Spinal cord (tissue), 10 donors: ENCODE results near the gene CIT. TPM values are rescaled to one million over a fixed set of nuclear protein-coding genes. Genes with fewer than 3 reads are reported as not detected.
"Not testable (repeated sequence)": the region's sequence is repeated elsewhere in the genome, so short reads cannot be mapped to it uniquely, and the experiment has no call there.

Source experiments
- DNase-seq, 6 donors: peaks; one replicate each; pipeline versions ENCODE4 v3.0.0 to v3.0.0-alpha.2; 2013 to 2015; ENCODE audit warnings: low spot score in 6 of 6, low read depth in 4 of 6
- H3K27ac ChIP-seq: one replicate; pipeline ENCODE4 v1.5.1; 2013; ENCODE audit warnings: low read depth, low read length, control low read depth
- H3K27me3 ChIP-seq: one replicate; pipeline ENCODE4 v1.6.1; 2013; ENCODE audit warnings: low read length; ENCODE audit not compliant: control insufficient read depth, insufficient read depth
- H3K36me3 ChIP-seq: one replicate; pipeline ENCODE4 v1.6.1; 2013; ENCODE audit warnings: low read length; ENCODE audit not compliant: control insufficient read depth, insufficient read depth
- H3K4me1 ChIP-seq: one replicate; pipeline ENCODE4 v1.6.1; 2013; ENCODE audit warnings: low read length; ENCODE audit not compliant: control insufficient read depth, insufficient read depth
- H3K4me3 ChIP-seq: one replicate; pipeline ENCODE4 v1.5.1; 2013; ENCODE audit warnings: low read depth, low read length, control low read depth
- H3K9me3 ChIP-seq: one replicate; pipeline ENCODE4 v1.6.1; 2013; ENCODE audit warnings: low read length; ENCODE audit not compliant: control insufficient read depth, insufficient read depth
- WGBS: methylation state at CpG from one replicate; pipeline ENCODE4 v1.1.5; 2013; ENCODE audit warnings: missing lambda C conversion rate; ENCODE audit not compliant: insufficient coverage; 5-methylcytosine and 5-hydroxymethylcytosine counted together
- polyA plus RNA-seq, 2 donors: library from polyadenylated mRNA; unstranded; fragments of 120-200 nt; gene quantifications; one replicate each; pipeline ENCODE4 v1.2.1, GENCODE V29; 2013; ENCODE audit not compliant: insufficient read length in 2 of 2
- total RNA-seq, 2 donors: library from RNA; depleted of rRNA in 1 of 2; stranded (reverse); fragments of 120-200 nt in 1 of 2; fragments of >200 nt in 1 of 2; gene quantifications; one replicate each; pipeline versions ENCODE4 v1.2.3 to v1.2.4, GENCODE V29; 2013 to 2014
- donor health status: healthy.

The CIT gene
- total and polyA plus RNA-seq, 4 donors: 28.5 to 54.5 (median 45.8) TPM

DNA sequence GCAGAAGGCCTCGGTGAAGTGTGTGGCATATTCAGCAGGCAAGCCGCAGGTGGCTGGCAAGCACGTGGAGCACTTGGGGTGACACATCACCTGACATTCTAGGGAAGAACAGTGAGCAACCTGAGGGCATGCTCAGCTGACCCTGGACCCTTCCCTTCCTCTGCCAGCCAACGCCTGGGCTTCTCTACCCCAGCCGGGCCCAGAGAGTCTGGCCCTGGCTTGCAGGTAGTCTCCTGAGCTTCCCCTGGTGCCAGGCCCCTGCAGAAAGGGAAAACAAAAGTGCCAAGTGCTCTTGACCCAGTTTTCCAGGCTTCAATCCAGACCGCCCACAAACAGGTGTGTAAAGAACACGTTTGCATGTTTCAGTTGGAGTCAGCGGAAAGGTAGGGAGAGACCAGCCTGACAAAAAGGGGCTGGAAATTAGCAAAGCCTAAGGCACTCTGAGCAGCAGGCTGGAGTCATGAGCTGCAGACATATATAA is 163.5 kb downstream of the CIT start:
- Histone ChIP-seq H3K27me3 (no peaks in the 10 kb centered on the region), H3K4me1 (no peaks in the 10 kb centered on the region), H3K27ac (no peak overlapping the region), H3K36me3 (peaks cover 53% of the 10 kb centered on the region), H3K9me3 (no peaks in the 10 kb centered on the region), H3K4me3 (no peak overlapping the region)
- DNase-seq: no peak
- WGBS: 97% methylated on average over 7 of the region's 8 CpGs

DNA sequence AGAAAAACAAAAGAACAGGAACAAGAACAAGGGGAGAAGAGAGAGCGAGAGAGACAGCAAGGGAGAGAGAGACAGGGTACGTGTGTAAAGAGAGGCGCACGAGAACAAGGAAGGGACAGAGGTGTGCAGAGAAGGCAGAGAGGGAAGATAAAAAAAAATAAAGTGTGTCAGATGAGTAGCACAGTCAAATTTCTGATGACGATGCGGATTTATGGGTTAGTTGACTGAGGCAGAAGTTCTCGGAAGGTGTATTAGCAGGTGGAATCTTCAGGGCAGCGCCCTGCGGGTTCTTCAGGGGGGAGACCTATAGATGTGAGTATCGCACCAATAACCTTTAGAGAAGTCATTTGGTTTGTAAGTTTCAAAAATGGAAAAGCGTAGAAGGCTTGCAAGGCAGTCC is 164.4 kb downstream of the CIT start:
- Histone ChIP-seq H3K4me3 (no peak overlapping the region), H3K27ac (no peak overlapping the region), H3K9me3 (no peaks in the 10 kb centered on the region), H3K27me3 (no peaks in the 10 kb centered on the region), H3K4me1 (no peaks in the 10 kb centered on the region), H3K36me3 (peaks cover 51% of the 10 kb centered on the region)
- WGBS: 99% methylated on average over 11 of the region's 11 CpGs
- no peak for DNase-seq

DNA sequence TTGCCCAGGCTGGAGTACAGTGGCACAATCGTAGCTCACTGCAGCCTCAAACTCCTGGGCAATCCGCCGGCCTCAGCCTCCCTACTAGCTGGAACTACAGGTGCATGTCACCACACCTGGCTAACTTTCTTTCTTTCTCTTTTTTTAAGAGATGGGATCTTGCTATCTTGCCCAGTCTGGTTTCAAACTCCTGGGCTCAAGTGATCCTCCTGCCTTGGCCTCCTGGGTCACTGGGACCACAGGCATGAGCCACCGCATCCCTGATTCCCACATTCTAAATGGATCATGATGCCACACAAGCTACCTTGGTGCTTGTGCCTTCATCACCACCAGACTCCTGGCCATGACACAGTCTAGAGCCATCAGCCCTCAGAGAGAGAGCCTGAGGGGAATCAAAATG is 165.4 kb downstream of the CIT start:
- H3K4me1 ChIP-seq: no peaks in the 10 kb centered on the region
- H3K4me3 ChIP-seq: no peak overlapping the region
- 97% methylated on average over 4 of the region's 4 CpGs for WGBS
- no peaks in the 10 kb centered on the region for H3K27me3 ChIP-seq
- no peak overlapping the region for H3K27ac ChIP-seq
- DNase-seq: no peak
- no peaks in the 10 kb centered on the region for H3K9me3 ChIP-seq
- peaks cover 55% of the 10 kb centered on the region for H3K36me3 ChIP-seq

GRCh38 chr12:119710965-119711551 is 166.1 kb downstream of the CIT start:
- Histone ChIP-seq H3K4me1 (no peaks in the 10 kb centered on the region), H3K27me3 (no peaks in the 10 kb centered on the region), H3K27ac (no peak overlapping the region), H3K4me3 (no peak overlapping the region), H3K9me3 (no peaks in the 10 kb centered on the region), H3K36me3 (peaks cover 55% of the 10 kb centered on the region)
- 96% methylated on average over 10 of the region's 15 CpGs for WGBS
- no peak for DNase-seq

GRCh38 chr12:119710374-119710964 is 166.7 kb downstream of the CIT start:
- Histone ChIP-seq H3K27me3 (no peaks in the 10 kb centered on the region), H3K27ac (no peak overlapping the region), H3K4me1 (no peaks in the 10 kb centered on the region), H3K9me3 (no peaks in the 10 kb centered on the region), H3K4me3 (no peak overlapping the region), H3K36me3 (peaks cover 55% of the 10 kb centered on the region)
- DNase-seq: no peak
- WGBS: 92% methylated on average over 8 of the region's 11 CpGs

GRCh38 chr12:119706427-119706826 is 170.7 kb downstream of the CIT start:
- H3K4me1 ChIP-seq, H3K27ac ChIP-seq, H3K27me3 ChIP-seq, DNase-seq, H3K4me3 ChIP-seq, H3K9me3 ChIP-seq: not testable (repeated sequence)
- WGBS: no CpG with 5 or more reads among the region's 1 CpG
- peaks cover 57% of the 10 kb centered on the region for H3K36me3 ChIP-seq

GRCh38 chr12:119705182-119705581 is 171.9 kb downstream of the CIT start:
- Histone ChIP-seq H3K27me3 (no peaks in the 10 kb centered on the region), H3K9me3 (no peaks in the 10 kb centered on the region), H3K4me1 (no peaks in the 10 kb centered on the region), H3K4me3 (no peak overlapping the region), H3K36me3 (peaks cover 58% of the 10 kb centered on the region), H3K27ac (no peak overlapping the region)
- WGBS: 96% methylated on average over 3 of the region's 7 CpGs
- no peak for DNase-seq

- H3K27ac ChIP-seq: no peak overlapping the region
- 95% methylated on average over 15 of the region's 16 CpGs for WGBS
- DNase-seq: no peak
- no peak overlapping the region for H3K4me3 ChIP-seq
- H3K36me3 ChIP-seq: peaks cover 57% of the 10 kb centered on the region
- H3K4me1 ChIP-seq: no peaks in the 10 kb centered on the region
- H3K27me3 ChIP-seq: no peaks in the 10 kb centered on the region
- H3K9me3 ChIP-seq: no peaks in the 10 kb centered on the region
Observed at GRCh38 chr12:119704065-119704747, 172.9 kb downstream of the CIT start.

DNA sequence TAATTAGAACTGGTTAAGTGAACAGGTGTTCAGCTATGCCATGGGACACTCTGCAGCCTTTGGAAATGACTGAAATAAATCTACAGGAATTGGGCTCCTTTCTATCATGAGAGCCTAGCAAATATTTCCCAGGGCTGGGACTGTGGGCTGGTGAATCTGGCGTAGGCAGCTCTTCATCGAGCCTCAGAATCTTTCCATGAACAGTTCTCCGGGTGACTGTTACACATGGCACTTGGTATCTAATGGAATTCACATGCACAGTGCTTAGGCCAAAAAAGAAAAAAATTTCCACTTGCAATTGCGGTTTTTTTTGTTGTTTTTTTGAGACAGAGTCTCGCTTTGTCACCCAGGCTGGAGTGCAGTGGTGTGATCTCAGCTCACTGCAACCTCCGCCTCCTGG is 177.0 kb downstream of the CIT start:
- Histone ChIP-seq H3K4me3 (no peak overlapping the region), H3K36me3 (peaks cover 62% of the 10 kb centered on the region), H3K9me3 (no peaks in the 10 kb centered on the region), H3K27ac (no peak overlapping the region), H3K27me3 (no peaks in the 10 kb centered on the region), H3K4me1 (no peaks in the 10 kb centered on the region)
- no peak for DNase-seq
- 94% methylated on average over 3 of the region's 6 CpGs for WGBS
